HG03066 (cell line): ENCODE results near the gene SCAF4.
"Not testable (repeated sequence)": the region's sequence is repeated elsewhere in the genome, so short reads cannot be mapped to it uniquely, and the experiment has no call there.

Experiments
- ATAC-seq: cut with Tn5 transposase; IDR thresholded peaks from one replicate; pipeline ENCODE4 v1.9.1; 2021; ENCODE audit warnings: low read depth; ENCODE audit not compliant: unreplicated experiment

The SCAF4 gene

GRCh38 chr21:31743712-31744111, 11.8 kb upstream of the SCAF4 start:
- no peak for ATAC-seq

GRCh38 chr21:31741116-31741515, 9.2 kb upstream of the SCAF4 start:
- no peak for ATAC-seq

GRCh38 chr21:31737586-31738397, 5.9 kb upstream of the SCAF4 start:
- not testable (repeated sequence) for ATAC-seq

- ATAC-seq: no peak
These were observed 3.6 kb upstream of the SCAF4 start for GRCh38 chr21:31735511-31735992.

GRCh38 chr21:31733551-31734149, 1.7 kb upstream of the SCAF4 start:
- no peak for ATAC-seq

- no peak for ATAC-seq
These were observed 956 bp upstream of the SCAF4 start for GRCh38 chr21:31732597-31733550.

GRCh38 chr21:31731056-31731856, 662 bp downstream of the SCAF4 start:
- peak; percentile 11 for ATAC-seq

- ATAC-seq: no peak
These were observed 1.2 kb downstream of the SCAF4 start for GRCh38 chr21:31730712-31731055.

- ATAC-seq: no peak
These were observed 2.1 kb downstream of the SCAF4 start for GRCh38 chr21:31729622-31730343.

- ATAC-seq: no peak
These were observed 3.0 kb downstream of the SCAF4 start for GRCh38 chr21:31728952-31729351.

- ATAC-seq: no peak
These were observed 3.7 kb downstream of the SCAF4 start for GRCh38 chr21:31728191-31728590.

- no peak for ATAC-seq
These were observed 4.7 kb downstream of the SCAF4 start for GRCh38 chr21:31727181-31727580.

- no peak for ATAC-seq
These were observed 5.5 kb downstream of the SCAF4 start for GRCh38 chr21:31726407-31726806.

- ATAC-seq: no peak
These were observed 6.6 kb downstream of the SCAF4 start for GRCh38 chr21:31725202-31725839.

GRCh38 chr21:31724552-31724951, 7.4 kb downstream of the SCAF4 start:
- ATAC-seq: no peak

- no peak for ATAC-seq
These were observed 10.5 kb downstream of the SCAF4 start for GRCh38 chr21:31721381-31721780.

- no peak for ATAC-seq
These were observed 11.2 kb downstream of the SCAF4 start for GRCh38 chr21:31720739-31721138.

GRCh38 chr21:31720330-31720729, 11.6 kb downstream of the SCAF4 start:
- no peak for ATAC-seq

- no peak for ATAC-seq
These were observed 15.8 kb downstream of the SCAF4 start for GRCh38 chr21:31716106-31716505.
